H1 (cell line): Measurements from ENCODE around the gene COA4. TPM values are rescaled to one million over a fixed set of nuclear protein-coding genes. Genes with fewer than 3 reads are reported as not detected.

Source experiments
- CTCF ChIA-PET: fragments of 300-600 bp; sonication (Branson Sonifier 250); formaldehyde crosslinking; loops from one replicate; lab custom pipeline; 2021; ENCODE audit not compliant: partially characterized antibody; lab: Charles Lee
- POLR2A ChIA-PET: fragments of 300-600 bp; sonication (Branson Sonifier 250); formaldehyde crosslinking; loops from one replicate; lab custom pipeline; 2021; ENCODE audit warnings: inconsistent platforms; ENCODE audit not compliant: partially characterized antibody; lab: Charles Lee
- DNase-seq, 2 experiments: peaks; one replicate each; pipeline versions ENCODE4 v3.0.0 to v3.0.0-alpha.2; 2010 to 2022; ENCODE audit warnings: low spot score in 2 of 2, low read depth in 1 of 2, mixed read lengths in 1 of 2
- FAIRE-seq: peaks from 2 replicates; lab custom pipeline; 2011; peaks lifted over from hg19 to GRCh38; lab: Jason Lieb, UNC
- H2AFZ ChIP-seq: 2 replicates; pipeline ENCODE4 v1.8.1; 2012; ENCODE audit warnings: low read length, inconsistent platforms
- H2AK5ac ChIP-seq: 2 replicates; pipeline ENCODE4 v1.6.1; 2013; ENCODE audit warnings: low read depth, low read length
- H2BK120ac ChIP-seq: replicated peaks from 2 replicates; pipeline ENCODE3; 2013; ENCODE audit warnings: low read depth, low read length, inconsistent platforms
- H2BK12ac ChIP-seq: 2 replicates; pipeline ENCODE4 v1.6.1; 2013; ENCODE audit warnings: low read depth, low read length
- H2BK15ac ChIP-seq: 2 replicates; pipeline ENCODE4 v1.6.1; 2013; ENCODE audit warnings: low read length
- H2BK20ac ChIP-seq: 2 replicates; pipeline ENCODE4 v1.6.1; 2013; ENCODE audit warnings: low read length
- H2BK5ac ChIP-seq: 2 replicates; pipeline ENCODE4 v1.6.1; 2013; ENCODE audit warnings: low read depth, low read length
- H3K14ac ChIP-seq: 2 replicates; pipeline ENCODE4 v1.6.1; 2013; ENCODE audit warnings: inconsistent platforms; ENCODE audit not compliant: insufficient read length
- H3K18ac ChIP-seq: 2 replicates; pipeline ENCODE4 v1.6.1; 2013; ENCODE audit warnings: low read length; ENCODE audit errors: extremely low read depth
- H3K23ac ChIP-seq: 2 replicates; pipeline ENCODE4 v1.6.1; 2013; ENCODE audit warnings: inconsistent platforms; ENCODE audit not compliant: insufficient read length
- H3K23me2 ChIP-seq: 2 replicates; pipeline ENCODE4 v1.6.1; 2013; ENCODE audit warnings: low read depth, low read length
- H3K27ac ChIP-seq: 2 replicates; pipeline ENCODE4 v1.6.1; 2011; ENCODE audit warnings: low read depth, low read length, inconsistent platforms
- H3K27me3 ChIP-seq, 4 experiments: replicated peaks in 1 of 4; 1 replicate in 1 of 4; 2 replicates in 3 of 4; pipeline versions ENCODE4 v1.6.1 to v1.8.1; 2011 to 2013; ENCODE audit warnings: low read length in 3 of 4, mild to moderate bottlenecking in 3 of 4, inconsistent platforms in 2 of 4, mixed read lengths in 2 of 4, moderate library complexity in 1 of 4; ENCODE audit not compliant: control insufficient read depth in 3 of 4, insufficient read depth in 3 of 4; ENCODE audit errors: extremely low read depth in 1 of 4
- H3K36me3 ChIP-seq, 4 experiments: 2 replicates each; pipeline versions ENCODE4 v1.6.1 to v1.8.1; 2011 to 2013; ENCODE audit warnings: mild to moderate bottlenecking in 4 of 4, low read length in 3 of 4, moderate library complexity in 2 of 4, control low read depth in 1 of 4, inconsistent platforms in 1 of 4; ENCODE audit not compliant: insufficient read depth in 4 of 4, control insufficient read depth in 2 of 4
- H3K4ac ChIP-seq: replicated peaks from 2 replicates; pipeline ENCODE3; 2013; ENCODE audit warnings: low read length, low read depth, mixed read lengths, inconsistent platforms; ENCODE audit not compliant: insufficient read length
- H3K4me1 ChIP-seq, 4 experiments: replicated peaks in 1 of 4; 1 replicate in 1 of 4; 2 replicates in 3 of 4; pipeline versions ENCODE4 v1.6.1 to v1.8.1; 2011 to 2013; ENCODE audit warnings: low read length in 3 of 4, inconsistent platforms in 2 of 4, mixed read lengths in 1 of 4; ENCODE audit not compliant: insufficient read depth in 4 of 4, control insufficient read depth in 3 of 4
- H3K4me2 ChIP-seq, 2 experiments: 2 replicates each; pipeline versions ENCODE4 v1.6.1 to v1.8.1; 2011 to 2013; ENCODE audit warnings: low read depth in 2 of 2, low read length in 2 of 2, control low read depth in 1 of 2, inconsistent platforms in 1 of 2, mild to moderate bottlenecking in 1 of 2; ENCODE audit not compliant: insufficient read depth in 1 of 2
- H3K4me3 ChIP-seq, 4 experiments: fragments of 200-600, 300-600 bp in 1 of 4; sonication (generic), shearing (Covaris generic), sonication (Bioruptor Twin) in 1 of 4; 2 replicates each; pipeline versions ENCODE4 v1.5.1 to v1.8.1; 2011 to 2016; ENCODE audit warnings: low read length in 4 of 4, low read depth in 3 of 4, control low read depth in 2 of 4, inconsistent platforms in 2 of 4, mild to moderate bottlenecking in 2 of 4, mixed read lengths in 1 of 4, moderate library complexity in 1 of 4; ENCODE audit not compliant: insufficient read depth in 2 of 4; ENCODE audit errors: extremely low read depth in 1 of 4
- H3K56ac ChIP-seq: replicated peaks from 2 replicates; pipeline ENCODE3; 2013; ENCODE audit warnings: low read depth, mild to moderate bottlenecking, mixed read lengths, low read length, inconsistent platforms; ENCODE audit not compliant: insufficient read length
- H3K79me1 ChIP-seq: 2 replicates; pipeline ENCODE4 v1.6.1; 2013; ENCODE audit warnings: low read depth, low read length, control low read depth
- H3K79me2 ChIP-seq, 2 experiments: 2 replicates each; pipeline versions ENCODE4 v1.6.1 to v1.8.1; 2012 to 2013; ENCODE audit warnings: low read length in 2 of 2, mild to moderate bottlenecking in 2 of 2, inconsistent platforms in 1 of 2; ENCODE audit not compliant: insufficient read depth in 2 of 2, control insufficient read depth in 1 of 2
- H3K9ac ChIP-seq, 4 experiments: replicated peaks in 1 of 4; 1 replicate in 1 of 4; 2 replicates in 3 of 4; pipeline versions ENCODE4 v1.6.1 to v1.8.1; 2011 to 2013; ENCODE audit warnings: low read depth in 3 of 4, low read length in 3 of 4, control low read depth in 2 of 4, mild to moderate bottlenecking in 2 of 4, moderate library complexity in 2 of 4, inconsistent platforms in 1 of 4; ENCODE audit errors: extremely low read depth in 1 of 4
- H3K9me3 ChIP-seq, 2 experiments: 2 replicates each; pipeline versions ENCODE4 v1.6.1 to v1.8.1; 2012 to 2013; ENCODE audit warnings: mild to moderate bottlenecking in 2 of 2, moderate library complexity in 2 of 2, control low read depth in 1 of 2, inconsistent platforms in 1 of 2, low read depth in 1 of 2, low read length in 1 of 2, mixed read lengths in 1 of 2; ENCODE audit not compliant: insufficient read depth in 2 of 2
- H4K20me1 ChIP-seq, 2 experiments: replicated peaks in 1 of 2; 2 replicates each; pipeline versions ENCODE3 to v1.8.1; 2011 to 2013; ENCODE audit warnings: inconsistent platforms in 2 of 2, low read length in 2 of 2, mild to moderate bottlenecking in 1 of 2; ENCODE audit not compliant: insufficient read depth in 2 of 2, control insufficient read depth in 1 of 2
- H4K5ac ChIP-seq: 2 replicates; pipeline ENCODE4 v1.6.1; 2013; ENCODE audit warnings: low read length, low read depth, mixed read lengths, inconsistent platforms; ENCODE audit not compliant: insufficient read length
- H4K8ac ChIP-seq: 2 replicates; pipeline ENCODE4 v1.8.0; 2013; ENCODE audit warnings: mild to moderate bottlenecking, moderate library complexity, low read length, inconsistent platforms; ENCODE audit not compliant: insufficient read depth; ENCODE audit errors: extremely low read depth
- H4K91ac ChIP-seq: replicated peaks from 2 replicates; pipeline ENCODE3; 2013; ENCODE audit warnings: low read length, mixed read lengths, inconsistent platforms; ENCODE audit not compliant: insufficient read length
- ASH2L ChIP-seq: fragments of 200-600, 300-600 bp; sonication (generic); IDR thresholded peaks from one replicate; pipeline ENCODE4 v1.7.1; 2017; ENCODE audit warnings: low read length
- ATF2 ChIP-seq: IDR thresholded peaks from 2 replicates; pipeline ENCODE4 v1.6.1; 2012; ENCODE audit warnings: low read length, inconsistent platforms
- BRCA1 ChIP-seq: IDR thresholded peaks from 2 replicates; pipeline ENCODE4 v1.6.1; 2012; ENCODE audit warnings: low read depth, low read length, improper control_type of control experiment
- KDM1A ChIP-seq: fragments of 200-600, 300-600 bp; sonication (generic); IDR thresholded peaks from 2 replicates; pipeline ENCODE4 v1.7.1; 2016; ENCODE audit warnings: mild to moderate bottlenecking, low read length, borderline replicate concordance
- NANOG ChIP-seq: IDR thresholded peaks from 2 replicates; pipeline ENCODE4 v1.6.1; 2011; ENCODE audit warnings: low read length, low read depth, mild to moderate bottlenecking, inconsistent platforms; ENCODE audit not compliant: insufficient read depth, poor library complexity, severe bottlenecking
- NRF1 ChIP-seq: IDR thresholded peaks from 2 replicates; pipeline ENCODE4 v1.6.1; 2011; ENCODE audit warnings: mild to moderate bottlenecking, low read depth, low read length, improper control_type of control experiment
- SIRT6 ChIP-seq: IDR thresholded peaks from one replicate; pipeline ENCODE4 v1.7.1; 2012; ENCODE audit warnings: low read length, inconsistent platforms
- TBP ChIP-seq: IDR thresholded peaks from 2 replicates; pipeline ENCODE4 v1.6.1; 2011; ENCODE audit warnings: low read depth, low read length, improper control_type of control experiment
- TEAD4 ChIP-seq: IDR thresholded peaks from 2 replicates; pipeline ENCODE4 v1.6.1; 2012; ENCODE audit warnings: low read depth, low read length, inconsistent platforms, mixed read lengths
- USF2 ChIP-seq: IDR thresholded peaks from 2 replicates; pipeline ENCODE4 v1.6.1; 2011; ENCODE audit warnings: low read length, improper control_type of control experiment
- YY1 ChIP-seq: IDR thresholded peaks from 2 replicates; pipeline ENCODE4 v1.6.1; 2011; ENCODE audit warnings: low read depth, mild to moderate bottlenecking, low read length
- WGBS, 2 experiments: shearing (Covaris generic) in 1 of 2; methylation state at CpG; one replicate each; pipeline versions ENCODE4 v1.1.6 to v1.1.7; 2013 to 2015; ENCODE audit warnings: low lambda C conversion rate in 2 of 2, mixed read lengths in 2 of 2, inconsistent platforms in 1 of 2, low coverage in 1 of 2, missing lambda C conversion rate in 1 of 2; ENCODE audit not compliant: insufficient replicate concordance in 2 of 2, insufficient coverage in 1 of 2, insufficient read length in 1 of 2; ENCODE audit errors: extremely low coverage in 1 of 2, missing lambda C conversion rate in 1 of 2; 5-methylcytosine and 5-hydroxymethylcytosine counted together
- polyA plus RNA-seq, 7 experiments: library from polyadenylated mRNA; depleted of rRNA in 3 of 7; stranded (reverse) in 5 of 7; unstranded in 2 of 7; fragments of >200 nt in 5 of 7; fragments of 200-250 nt in 2 of 7; gene quantifications; 1 replicate in 5 of 7; 2 replicates in 1 of 7; 4 replicates in 1 of 7; pipeline versions ENCODE4 v1.2.1 to v1.2.3, GENCODE V29; 2011 to 2013; ENCODE audit warnings: missing spikeins in 2 of 7, mixed read lengths in 2 of 7
- total RNA-seq: library from RNA; stranded (reverse); fragmentation: NEBNext Ultra II Directional; extraction: Animal tissue kit (Norgen Biotek cat#: 25700); gene quantifications from 2 replicates; pipeline ENCODE4 v1.2.1, GENCODE V29; 2021

Gene COA4
- total and polyA plus RNA-seq, 2 of the 8 experiments (the other 6 are each of a cell fraction or from before 2014, with no cell fraction given), result 177 to 380 TPM

GRCh38 chr11:73894725-73895335 is 18.2 kb upstream of the COA4 start:
- peaks cover 0 to 23% (median 2%) of the 10 kb centered on the region in 4 experiments; a peak in 5 of 8 replicates for H3K36me3 ChIP-seq
- H3K27ac ChIP-seq, result no peak overlapping the region
- H2BK20ac ChIP-seq, result no peak overlapping the region
- CTCF ChIA-PET, result interaction anchor here (0.6 to 1.2 kb wide), 6 partner anchors 8 to 387 kb away, joined by 3 to 5 read pairs (median 3); no protein-coding TSS in a partner anchor
- H2BK15ac ChIP-seq, result no peak overlapping the region
- no peak overlapping the region for H3K56ac ChIP-seq
- H2AK5ac ChIP-seq, result no peak overlapping the region
- H4K20me1 ChIP-seq, result no peaks in the 10 kb centered on the region
- FAIRE-seq (no peak), DNase-seq (no peak)
- H3K23me2 ChIP-seq, result no peaks in the 10 kb centered on the region; the same call in 1 of the 2 replicates
- H3K4me2 ChIP-seq, result no peak overlapping the region
- H3K9me3 ChIP-seq, result peaks cover 3 to 9% of the 10 kb centered on the region in 2 experiments; a peak in 1 of 4 replicates
- H3K14ac ChIP-seq, result no peak overlapping the region
- H3K79me1 ChIP-seq, result no peaks in the 10 kb centered on the region
- no peak overlapping the region for H2BK12ac ChIP-seq
- no peak overlapping the region for H3K4ac ChIP-seq
- H4K5ac ChIP-seq, result no peak overlapping the region
- H3K27me3 ChIP-seq, result no peaks in the 10 kb centered on the region
- no peak overlapping the region for H3K9ac ChIP-seq
- H2BK120ac ChIP-seq, result no peak overlapping the region
- no peaks in the 10 kb centered on the region for H3K79me2 ChIP-seq
- no peak overlapping the region for H3K23ac ChIP-seq
- WGBS, 2 experiments, result 75% methylated on average over 5 of the region's 5 CpGs; no CpG with 5 or more reads in 1 of the 2 experiments
- no peak overlapping the region for H4K91ac ChIP-seq
- POLR2A ChIA-PET, result interaction anchor here (0.6 to 1.1 kb wide), 3 partner anchors 9 to 1810 kb away, joined by 3 read pairs; no protein-coding TSS in a partner anchor
- no peak overlapping the region for H2AFZ ChIP-seq
- no peak overlapping the region for H3K18ac ChIP-seq
- no peaks in the 10 kb centered on the region for H3K4me1 ChIP-seq
- H4K8ac ChIP-seq, result no peak overlapping the region
- H2BK5ac ChIP-seq, result no peak overlapping the region
- H3K4me3 ChIP-seq, result no peak overlapping the region
- TF ChIP-seq BRCA1 (no peak), USF2 (no peak), ASH2L (no peak), TBP (no peak), NRF1 (no peak), SIRT6 (no peak), TEAD4 (no peak), ATF2 (no peak), NANOG (no peak), KDM1A (no peak), YY1 (no peak)
